K562 (cell line): Measurements from ENCODE around the gene TRIM3. TPM values are rescaled to one million over a fixed set of nuclear protein-coding genes. Genes with fewer than 3 reads are reported as not detected.
A peak's percentile ranks its signal among the peaks of the same experiment; 100 is the strongest.

Source experiments
- ATAC-seq: fragments of 200-7000 bp; cut with Tn5 transposase; 3 replicates; pipeline ENCODE4 v1.9.1; 2020; ENCODE audit warnings: moderate library complexity
- BruUV-seq: library from RNA; stranded (reverse); fragments of 400-500 nt; replicated peaks from 2 replicates; lab custom pipeline; 2021; lab: Mats Ljungman, UMichigan
- CTCF ChIA-PET: fragments of 300-600 bp; formaldehyde crosslinking; extraction: SDS; loops from one replicate; lab custom pipeline; 2021; ENCODE audit warnings: low intra/inter-chr PET ratio; lab: Yijun Ruan, JAX
- POLR2A ChIA-PET: fragments of 300-600, 350-650 bp; sonication (Branson Sonifier 250); formaldehyde crosslinking; extraction: SDS; loops from one replicate; lab custom pipeline; 2021; ENCODE audit warnings: antibody characterized with exemption, inconsistent platforms; lab: Yijun Ruan, JAX
- DNase-seq, 4 experiments: peaks; one replicate each; pipeline versions ENCODE4 v3.0.0 to v3.0.0-alpha.2; 2011 to 2018; ENCODE audit warnings: low spot score in 3 of 4, mixed read lengths in 3 of 4; ENCODE audit errors: extremely low read depth in 1 of 4
- FAIRE-seq: peaks from 2 replicates; lab custom pipeline; 2011; peaks lifted over from hg19 to GRCh38; lab: Jason Lieb, UNC
- H2AFZ ChIP-seq: 2 replicates; pipeline ENCODE4 v1.6.0; 2011; ENCODE audit warnings: low read depth, low read length, control low read depth, inconsistent platforms
- H3K27ac ChIP-seq: fragments of 200-600 bp; 3 replicates; pipeline ENCODE4 v1.8.0; 2011; ENCODE audit warnings: low read depth, mild to moderate bottlenecking, control low read depth, inconsistent platforms, low read length, moderate library complexity, mixed read lengths; ENCODE audit errors: extremely low read depth
- H3K27me3 ChIP-seq, 2 experiments: fragments of 300-600 bp in 1 of 2; 2 replicates in 1 of 2; 3 replicates in 1 of 2; pipeline versions ENCODE4 v1.6.0 to v1.8.0; 2011; ENCODE audit warnings: inconsistent platforms in 2 of 2, low read length in 2 of 2, mild to moderate bottlenecking in 1 of 2, mixed read lengths in 1 of 2, moderate library complexity in 1 of 2; ENCODE audit not compliant: control insufficient read depth in 2 of 2, insufficient read depth in 2 of 2
- H3K36me3 ChIP-seq: fragments of 300-600 bp; 3 replicates; pipeline ENCODE4 v1.8.0; 2011; ENCODE audit warnings: mild to moderate bottlenecking, low read length, inconsistent platforms; ENCODE audit not compliant: control insufficient read depth, insufficient read depth
- H3K4me1 ChIP-seq, 2 experiments: fragments of 200-600 bp in 1 of 2; replicated peaks in 1 of 2; 2 replicates in 1 of 2; 3 replicates in 1 of 2; pipeline versions ENCODE4 v1.5.1 to v1.8.0; 2011; ENCODE audit warnings: inconsistent platforms in 2 of 2, low read length in 2 of 2, mild to moderate bottlenecking in 1 of 2, mixed read lengths in 1 of 2, moderate library complexity in 1 of 2; ENCODE audit not compliant: control insufficient read depth in 2 of 2, insufficient read depth in 2 of 2
- H3K4me2 ChIP-seq: 2 replicates; pipeline ENCODE4 v1.6.1; 2011; ENCODE audit warnings: low read length, control low read depth, inconsistent platforms, mixed read lengths; ENCODE audit not compliant: insufficient read depth
- H3K4me3 ChIP-seq: fragments of 200-600 bp; sonication (generic), shearing (Covaris generic); 2 replicates; pipeline ENCODE4 v1.5.1; 2016; ENCODE audit warnings: control low read depth, inconsistent platforms
- H3K79me2 ChIP-seq: fragments of 200-600 bp; 3 replicates; pipeline ENCODE4 v1.8.0; 2011; ENCODE audit warnings: low read length, inconsistent platforms; ENCODE audit not compliant: control insufficient read depth, insufficient read depth
- H3K9ac ChIP-seq, 2 experiments: 2 replicates each; pipeline versions ENCODE4 v1.6.0 to v1.6.1; 2011; ENCODE audit warnings: low read depth in 2 of 2, low read length in 2 of 2, control low read depth in 1 of 2, inconsistent platforms in 1 of 2, mild to moderate bottlenecking in 1 of 2, mixed read lengths in 1 of 2; ENCODE audit not compliant: insufficient read depth in 1 of 2
- H3K9me1 ChIP-seq: one replicate; pipeline ENCODE4 v1.6.0; 2011; ENCODE audit warnings: inconsistent platforms, mild to moderate bottlenecking, low read length, moderate library complexity; ENCODE audit not compliant: control insufficient read depth, insufficient read depth
- H3K9me3 ChIP-seq: replicated peaks from 2 replicates; pipeline ENCODE4 v1.5.1; 2011; ENCODE audit warnings: low read depth, low read length, inconsistent platforms; ENCODE audit not compliant: control insufficient read depth, insufficient read depth
- H4K20me1 ChIP-seq: replicated peaks from 2 replicates; pipeline ENCODE4 v1.6.1; 2011; ENCODE audit warnings: low read length, inconsistent platforms, mixed read lengths; ENCODE audit not compliant: control insufficient read depth, insufficient read depth
- CREBBP ChIP-seq: IDR thresholded peaks from one replicate; pipeline ENCODE4 v1.6.1; 2012; ENCODE audit warnings: low read depth, mild to moderate bottlenecking, control low read depth, inconsistent platforms, low read length
- NR2F6 ChIP-seq: fragments of 450-650 bp; formaldehyde crosslinking; IDR thresholded peaks from 2 replicates; pipeline ENCODE4 v1.4.0; 2020; ENCODE audit warnings: mild to moderate bottlenecking
- NRF1 ChIP-seq, 2 experiments: fragments of 450-650 bp; IDR thresholded peaks in 1 of 2; conservative IDR thresholded peaks in 1 of 2; 2 replicates each; pipeline ENCODE4 v1.6.1; 2014; ENCODE audit warnings: mild to moderate bottlenecking in 2 of 2
- SIN3A ChIP-seq, 2 experiments: fragments of 150-350 bp in 1 of 2; IDR thresholded peaks; 2 replicates each; pipeline ENCODE4 v1.6.1; 2011 to 2016; ENCODE audit warnings: borderline replicate concordance in 2 of 2, low read depth in 2 of 2, low read length in 2 of 2, mild to moderate bottlenecking in 2 of 2, moderate library complexity in 2 of 2; ENCODE audit not compliant: control insufficient read depth in 1 of 2
- XRCC4 ChIP-seq: IDR thresholded peaks from one replicate; pipeline ENCODE4 v1.6.1; 2011; ENCODE audit not compliant: insufficient read depth, insufficient read length; ENCODE audit errors: extremely low read depth
- ZNF384 ChIP-seq: IDR thresholded peaks from 2 replicates; pipeline ENCODE4 v1.6.1; 2012; ENCODE audit warnings: low read depth, low read length, improper control_type of control experiment
- ZNF445 ChIP-seq: fragments of 250-450 bp; sonication (Bioruptor Pico); IDR thresholded peaks from 2 replicates; pipeline ENCODE4 v1.4.0; 2020; ENCODE audit warnings: low read depth, mild to moderate bottlenecking, moderate library complexity
- WGBS: fragments of 100-300 bp; shearing (Covaris generic); methylation state at CpG from one replicate; pipeline ENCODE4 v1.1.6; 2016; ENCODE audit warnings: low coverage, mixed read lengths; ENCODE audit not compliant: insufficient coverage; ENCODE audit errors: missing lambda C conversion rate; 5-methylcytosine and 5-hydroxymethylcytosine counted together
- in situ Hi-C: fragments of 300-500 bp; cut with MboI; formaldehyde crosslinking; loops from 4 replicates; pipeline ENCODE4 v1.15.0; 2018; ENCODE audit warnings: inconsistent platforms, mixed read lengths
- intact Hi-C: fragments of 100-400 bp; cut with micrococcal nuclease; formaldehyde crosslinking; loops from 2 replicates; pipeline ENCODE4 v1.14.2; 2022
- polyA plus RNA-seq, 8 experiments: library from polyadenylated mRNA; depleted of rRNA in 4 of 8; stranded (reverse) in 5 of 8; unstranded in 3 of 8; fragments of >200 nt; fragmentation: Nextera tagmentation in 2 of 8; fragmentation: Illumina TruSeq in 1 of 8; extraction: Ambion mirVana in 2 of 8; extraction: Trizol in 1 of 8; gene quantifications; 2 replicates each; pipeline versions ENCODE4 v1.2.1 to v1.2.3, GENCODE V29; 2011 to 2014; ENCODE audit warnings: inconsistent platforms in 1 of 8, missing spikeins in 1 of 8
- total RNA-seq, 7 experiments: library from RNA; depleted of rRNA in 6 of 7; stranded (reverse); fragments of >200 nt in 6 of 7; fragmentation: Illumina TruSeq in 2 of 7; extraction: Trizol in 2 of 7; gene quantifications; 2 replicates each; pipeline versions ENCODE4 v1.2.1 to v1.2.3, GENCODE V29; 2011 to 2021; ENCODE audit warnings: low replicate concordance in 1 of 7

The TRIM3 gene
- total and polyA plus RNA-seq, 9 of the 15 experiments (the other 6 are each of a cell fraction or from before 2014, with no cell fraction given), result 0.45 to 9.2 (median 4.7) TPM

DNA sequence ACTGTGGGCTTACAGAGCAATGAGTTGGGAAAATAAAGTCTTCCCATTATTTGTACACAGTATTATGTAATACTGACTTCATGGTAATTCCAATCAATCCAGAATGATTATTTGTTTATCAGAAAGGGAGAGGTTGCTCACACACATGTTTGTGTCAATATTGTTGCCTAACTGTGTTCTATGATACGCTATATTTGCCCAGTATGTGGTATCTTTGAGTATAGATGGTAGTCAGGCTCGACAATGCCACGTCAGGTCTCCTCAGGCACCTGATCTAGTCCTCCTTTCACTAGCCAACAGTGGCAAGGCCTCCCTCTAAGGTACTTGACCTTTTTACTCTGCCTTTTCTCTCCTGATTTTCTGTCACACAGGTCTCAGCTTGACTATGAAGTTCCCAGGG is 28.6 kb upstream of the TRIM3 start:
- Histone ChIP-seq H3K9me3 (no peaks in the 10 kb centered on the region), H2AFZ (no peak overlapping the region), H3K79me2 (no peaks in the 10 kb centered on the region), H3K27ac (no peak overlapping the region), H3K4me3 (no peak overlapping the region), H3K4me2 (no peak overlapping the region), H3K4me1 (no peaks in the 10 kb centered on the region), H4K20me1 (peaks cover 3% of the 10 kb centered on the region; the same call in 1 of the 2 replicates), H3K9me1 (no peaks in the 10 kb centered on the region), H3K9ac (no peak overlapping the region), H3K27me3 (no peaks in the 10 kb centered on the region), H3K36me3 (peaks cover 40% of the 10 kb centered on the region; the same call in 2 of the 3 replicates)
- in situ Hi-C loops, result no loop called here
- WGBS, result 84% methylated on average over 3 of the region's 3 CpGs
- no peak for TF ChIP-seq NRF1 (conservative IDR thresholded peaks at IDR 0.05 in 1 of 2, IDR thresholded peaks at IDR 0.05 in 1 of 2)
- TF ChIP-seq XRCC4, result no peak
- no peak for TF ChIP-seq ZNF384
- no TSS peak for BruUV-seq
- intact Hi-C loops, result no loop called here
- DNase-seq (no peak), ATAC-seq (no peak), FAIRE-seq (no peak)
- ChIA-PET CTCF (no interaction called here), POLR2A (interaction anchor here (0.6 to 5.1 kb wide), 2 partner anchors 14 to 29 kb away, joined by 4 to 33 read pairs; no protein-coding TSS in a partner anchor)

DNA sequence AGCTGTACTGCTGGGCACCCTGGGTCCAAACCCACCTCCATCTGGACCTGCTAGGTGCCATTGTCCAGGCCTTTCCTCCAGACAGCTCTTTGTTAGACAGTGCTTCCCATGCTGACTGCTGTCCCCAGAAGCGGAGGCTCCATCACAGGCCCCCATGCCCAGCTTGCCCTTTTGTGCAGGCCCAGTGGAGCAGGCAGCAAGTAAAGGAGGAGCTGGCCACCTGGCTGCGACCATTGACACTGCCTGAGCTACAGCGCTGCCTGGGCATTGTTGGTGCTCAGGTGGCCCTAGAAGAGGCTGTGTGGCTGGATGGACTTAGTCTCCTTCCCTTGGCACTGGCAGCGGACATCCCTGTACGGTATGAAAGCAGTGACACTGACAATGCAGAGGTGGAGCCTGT is 24.8 kb upstream of the TRIM3 start:
- POLR2A ChIA-PET, result interaction anchor here (0.6 to 5.1 kb wide), 11 partner anchors 10 to 256 kb away, joined by 3 to 33 read pairs (median 3); partner anchors contain the start of genes ARFIP2 and TIMM10B

More for the DNA sequence above, 24.8 kb upstream of the TRIM3 start:
- DNase-seq (no peak), FAIRE-seq (no peak), ATAC-seq (no peak)
- Histone ChIP-seq H3K27me3 (no peaks in the 10 kb centered on the region), H3K9me3 (no peaks in the 10 kb centered on the region), H3K36me3 (peaks cover 36% of the 10 kb centered on the region; the same call in 2 of the 3 replicates), H2AFZ (no peak overlapping the region), H3K9me1 (no peaks in the 10 kb centered on the region), H3K4me2 (no peak overlapping the region), H3K4me3 (no peak overlapping the region), H3K79me2 (no peaks in the 10 kb centered on the region), H3K27ac (no peak overlapping the region; the same call in 2 of the 3 replicates), H3K9ac (peak overlapping the region in 1 of 2 experiments; percentile 60; a peak in 1 of 4 replicates), H4K20me1 (peaks cover 4% of the 10 kb centered on the region; the same call in 1 of the 2 replicates), H3K4me1 (no peaks in the 10 kb centered on the region)
- WGBS, result 84% methylated on average over 5 of the region's 5 CpGs
- CTCF ChIA-PET, result no interaction called here
- no TSS peak for BruUV-seq
- no peak for TF ChIP-seq ZNF445 (CRISPR knock-in tag)
- no peak for TF ChIP-seq SIN3A (IDR thresholded peaks at IDR 0.05; ENCODE audit: borderline replicate concordance in 2 of 2, control insufficient read depth in 1 of 2, low read depth in 2 of 2, low read length in 2 of 2)
- TF ChIP-seq NR2F6 (CRISPR knock-in tag), result no peak
- no peak for TF ChIP-seq CREBBP
- intact Hi-C loops (no loop called here), in situ Hi-C loops (no loop called here)
